Caco-2 (cell line): ENCODE results near the gene CASZ1. TPM values are rescaled to one million over a fixed set of nuclear protein-coding genes. Genes with fewer than 3 reads are reported as not detected.

Source experiments
- BruUV-seq: library from RNA; stranded (reverse); fragments of 400-500 nt; replicated peaks from 2 replicates; lab custom pipeline; 2021; lab: Mats Ljungman, UMichigan
- CTCF ChIA-PET: fragments of 300-600 bp; sonication (Branson Sonifier 250); formaldehyde crosslinking; loops from one replicate; lab custom pipeline; 2022; ENCODE audit warnings: antibody characterized with exemption; lab: Charles Lee
- POLR2A ChIA-PET: fragments of 300-600 bp; sonication (Branson Sonifier 250); formaldehyde crosslinking; loops from one replicate; lab custom pipeline; 2022; ENCODE audit warnings: antibody characterized with exemption; lab: Charles Lee
- DNase-seq, 2 experiments: peaks; one replicate each; pipeline versions ENCODE4 v3.0.0 to v3.0.0-alpha.2; 2020 to 2022
- H3K27me3 ChIP-seq: replicated peaks from 2 replicates; pipeline ENCODE4 v1.6.0; 2011; ENCODE audit warnings: low read length; ENCODE audit not compliant: control insufficient read depth, insufficient read depth
- H3K36me3 ChIP-seq: 2 replicates; pipeline ENCODE4 v1.5.1; 2011; ENCODE audit warnings: low read length; ENCODE audit not compliant: control insufficient read depth, insufficient read depth
- H3K4me1 ChIP-seq: fragments of 250-450 bp; sonication (Bioruptor Pico); 2 replicates; pipeline ENCODE4 v1.5.1; 2020; ENCODE audit warnings: mild to moderate bottlenecking
- H3K4me3 ChIP-seq: 2 replicates; pipeline ENCODE4 v1.5.1; 2011; ENCODE audit warnings: low read depth, mild to moderate bottlenecking, control low read depth, low read length
- H3K9me3 ChIP-seq: fragments of 250-450 bp; sonication (Bioruptor Pico); 2 replicates; pipeline ENCODE4 v1.5.1; 2020; ENCODE audit warnings: mild to moderate bottlenecking, moderate library complexity
- H3K27ac Mint-ChIP-seq: one replicate; pipeline ENCODE4 v1.8.0; 2022; ENCODE audit warnings: mixed read lengths; ENCODE audit not compliant: unreplicated experiment
- H3K27me3 Mint-ChIP-seq: one replicate; pipeline ENCODE4 v1.8.0; 2022; ENCODE audit warnings: mixed read lengths; ENCODE audit not compliant: insufficient read depth, unreplicated experiment
- H3K36me3 Mint-ChIP-seq: one replicate; pipeline ENCODE4 v1.8.0; 2022; ENCODE audit warnings: mild to moderate bottlenecking, mixed read lengths; ENCODE audit not compliant: insufficient read depth, unreplicated experiment
- H3K4me1 Mint-ChIP-seq: one replicate; pipeline ENCODE4 v1.8.0; 2022; ENCODE audit warnings: low read depth, mixed read lengths; ENCODE audit not compliant: unreplicated experiment
- H3K4me3 Mint-ChIP-seq: one replicate; pipeline ENCODE4 v1.8.0; 2022; ENCODE audit warnings: mild to moderate bottlenecking, moderate library complexity, mixed read lengths; ENCODE audit not compliant: unreplicated experiment
- H3K9me3 Mint-ChIP-seq: one replicate; pipeline ENCODE4 v1.8.0; 2022; ENCODE audit warnings: mixed read lengths; ENCODE audit not compliant: unreplicated experiment
- CTCF ChIP-seq, 2 experiments: fragments of 200-600 bp in 1 of 2; IDR thresholded peaks; 1 replicate in 1 of 2; 2 replicates in 1 of 2; pipeline versions ENCODE4 v1.5.1 to v1.8.0; 2011 to 2022; ENCODE audit warnings: antibody characterized with exemption in 1 of 2, control low read depth in 1 of 2, inconsistent platforms in 1 of 2, low read depth in 1 of 2, low read length in 1 of 2, mild to moderate bottlenecking in 1 of 2, moderate library complexity in 1 of 2; ENCODE audit not compliant: insufficient read depth in 1 of 2, severe bottlenecking in 1 of 2, unreplicated experiment in 1 of 2
- intact Hi-C: fragments of 100-400 bp; cut with micrococcal nuclease; formaldehyde crosslinking; loops from one replicate; pipeline ENCODE4 v1.10.0; 2022; ENCODE audit not compliant: unreplicated experiment
- total RNA-seq: library from RNA; stranded (reverse); gene quantifications from 2 replicates; pipeline ENCODE4 v1.2.3, GENCODE V29; 2022

The CASZ1 gene
- total RNA-seq, 1 experiment from 2014 or later: 10.9 TPM

- no peak overlapping the region for H3K4me3 ChIP-seq
- H3K4me3 Mint-ChIP-seq: no peak overlapping the region
- intact Hi-C loops: no loop called here
- H3K36me3 Mint-ChIP-seq: peaks cover 4% of the 10 kb centered on the region
- no peak for TF ChIP-seq CTCF (IDR thresholded peaks at IDR 0.05; ENCODE audit: insufficient read depth in 1 of 2, low read depth in 1 of 2, low read length in 1 of 2, severe bottlenecking in 1 of 2, unreplicated experiment in 1 of 2)
- DNase-seq: no peak
- no peaks in the 10 kb centered on the region for H3K4me1 Mint-ChIP-seq
- no peak overlapping the region for H3K27ac Mint-ChIP-seq
- BruUV-seq: no TSS peak
- no peaks in the 10 kb centered on the region for H3K27me3 Mint-ChIP-seq
- CTCF ChIA-PET: no interaction called here
- H3K9me3 Mint-ChIP-seq: no peaks in the 10 kb centered on the region
- no peaks in the 10 kb centered on the region for H3K9me3 ChIP-seq
- no peaks in the 10 kb centered on the region for H3K27me3 ChIP-seq
- H3K4me1 ChIP-seq: no peaks in the 10 kb centered on the region
- H3K36me3 ChIP-seq: no peaks in the 10 kb centered on the region
- POLR2A ChIA-PET: no interaction called here
These were observed 54.8 kb downstream of the CASZ1 start for GRCh38 chr1:10741696-10742095.

- Mint-ChIP-seq H3K9me3 (no peaks in the 10 kb centered on the region), H3K4me3 (no peak overlapping the region), H3K4me1 (no peaks in the 10 kb centered on the region), H3K27ac (no peak overlapping the region), H3K36me3 (peaks cover 4% of the 10 kb centered on the region), H3K27me3 (no peaks in the 10 kb centered on the region)
- intact Hi-C loops: no loop called here
- H3K4me3 ChIP-seq: no peak overlapping the region
- ChIA-PET CTCF (interaction anchor here (1.0 kb wide), 1 partner anchor 29 kb away, joined by 4 read pairs; no protein-coding TSS in a partner anchor), POLR2A (no interaction called here)
- DNase-seq: no peak
- H3K9me3 ChIP-seq: no peaks in the 10 kb centered on the region
- no peaks in the 10 kb centered on the region for H3K4me1 ChIP-seq
- no TSS peak for BruUV-seq
- TF ChIP-seq CTCF (IDR thresholded peaks at IDR 0.05; ENCODE audit: insufficient read depth in 1 of 2, low read depth in 1 of 2, low read length in 1 of 2, severe bottlenecking in 1 of 2, unreplicated experiment in 1 of 2): no peak
- H3K36me3 ChIP-seq: no peaks in the 10 kb centered on the region
- no peaks in the 10 kb centered on the region for H3K27me3 ChIP-seq
These were observed 56.3 kb downstream of the CASZ1 start for GRCh38 chr1:10740123-10740522.

- DNase-seq: no peak
- Mint-ChIP-seq H3K4me1 (no peaks in the 10 kb centered on the region), H3K4me3 (no peak overlapping the region), H3K27ac (no peak overlapping the region), H3K36me3 (peaks cover 4% of the 10 kb centered on the region), H3K9me3 (no peaks in the 10 kb centered on the region), H3K27me3 (no peaks in the 10 kb centered on the region)
- Histone ChIP-seq H3K4me3 (no peak overlapping the region), H3K27me3 (no peaks in the 10 kb centered on the region), H3K36me3 (no peaks in the 10 kb centered on the region), H3K4me1 (no peaks in the 10 kb centered on the region), H3K9me3 (no peaks in the 10 kb centered on the region)
- intact Hi-C loops: no loop called here
- no peak for TF ChIP-seq CTCF (IDR thresholded peaks at IDR 0.05; ENCODE audit: insufficient read depth in 1 of 2, low read depth in 1 of 2, low read length in 1 of 2, severe bottlenecking in 1 of 2, unreplicated experiment in 1 of 2)
- CTCF ChIA-PET: no interaction called here
- no TSS peak for BruUV-seq
- POLR2A ChIA-PET: no interaction called here
These were observed 56.9 kb downstream of the CASZ1 start for GRCh38 chr1:10739589-10739988.
